B cell (primary cell): Measurements from ENCODE around the gene PLCG2. TPM values are rescaled to one million over a fixed set of nuclear protein-coding genes. Genes with fewer than 3 reads are reported as not detected.

Experiments used
- ATAC-seq: fragments of 200-7000 bp; cut with Tn5 transposase; one replicate; pipeline ENCODE4 v1.10.0; 2021; ENCODE audit warnings: low read depth, mild to moderate bottlenecking, moderate number of reproducible peaks, moderate library complexity
- CTCF ChIA-PET: fragments of 350-600 bp; sonication (Branson Sonifier 250); formaldehyde crosslinking; loops from one replicate; lab custom pipeline; 2021; ENCODE audit warnings: antibody characterized with exemption, inconsistent platforms; lab: Charles Lee
- POLR2A ChIA-PET: fragments of 350-600 bp; sonication (Branson Sonifier 250); formaldehyde crosslinking; loops from one replicate; lab custom pipeline; 2021; ENCODE audit warnings: antibody characterized with exemption; lab: Charles Lee
- DNase-seq: peaks from one replicate; pipeline ENCODE4 v3.0.0; 2013
- H2AFZ ChIP-seq: 2 replicates; pipeline ENCODE4 v1.6.1; 2012; ENCODE audit warnings: mild to moderate bottlenecking, low read depth, low read length; ENCODE audit not compliant: insufficient read depth, poor library complexity, severe bottlenecking
- H3K27ac ChIP-seq, 2 donors: 1 replicate in 1 of 2; 2 replicates in 1 of 2; pipeline ENCODE4 v1.5.1; 2012 to 2013; ENCODE audit warnings: low read length in 2 of 2, mild to moderate bottlenecking in 2 of 2, moderate library complexity in 1 of 2
- H3K27me3 ChIP-seq, 4 experiments: fragments of 200-600 bp in 1 of 4; sonication (generic) in 1 of 4; replicated peaks in 1 of 4; 1 replicate in 2 of 4; 2 replicates in 2 of 4; pipeline versions ENCODE4 v1.6.1 to v1.7.0; 2013 to 2016; ENCODE audit warnings: low read length in 3 of 4, mild to moderate bottlenecking in 2 of 4, mixed read lengths in 1 of 4, moderate library complexity in 1 of 4; ENCODE audit not compliant: insufficient read depth in 4 of 4, control insufficient read depth in 3 of 4; ENCODE audit errors: control extremely low read depth in 1 of 4
- H3K36me3 ChIP-seq, 2 experiments: replicated peaks in 1 of 2; 1 replicate in 1 of 2; 2 replicates in 1 of 2; pipeline versions ENCODE4 v1.6.1 to v1.7.1; 2013; ENCODE audit warnings: low read length in 1 of 2; ENCODE audit not compliant: insufficient read depth in 2 of 2, control insufficient read depth in 1 of 2; ENCODE audit errors: control extremely low read depth in 1 of 2, extremely low read depth in 1 of 2
- H3K4me1 ChIP-seq, 2 donors: fragments of 200-600 bp in 1 of 2; sonication (generic) in 1 of 2; 1 replicate in 1 of 2; 2 replicates in 1 of 2; pipeline versions ENCODE4 v1.5.1 to v1.6.1; 2013 to 2017; ENCODE audit warnings: low read length in 2 of 2; ENCODE audit not compliant: control insufficient read depth in 2 of 2, insufficient read depth in 2 of 2
- H3K4me2 ChIP-seq: replicated peaks from 2 replicates; pipeline ENCODE3; 2012; ENCODE audit warnings: mild to moderate bottlenecking, low read depth, low read length; ENCODE audit not compliant: poor library complexity, severe bottlenecking
- H3K4me3 ChIP-seq, 5 experiments: fragments of 200-600 bp in 1 of 5; sonication (generic) in 1 of 5; 1 replicate in 3 of 5; 2 replicates in 2 of 5; pipeline versions ENCODE4 v1.5.1 to v1.7.0; 2011 to 2016; ENCODE audit warnings: low read length in 4 of 5, mild to moderate bottlenecking in 4 of 5, low read depth in 2 of 5, control low read depth in 1 of 5, moderate library complexity in 1 of 5; ENCODE audit not compliant: insufficient read depth in 1 of 5; ENCODE audit errors: control extremely low read depth in 1 of 5, extremely low read depth in 1 of 5
- H3K79me2 ChIP-seq: fragments of 200-600 bp; sonication (generic); one replicate; pipeline ENCODE4 v1.6.0; 2016; ENCODE audit warnings: low read length; ENCODE audit not compliant: control insufficient read depth, insufficient read depth
- H3K9ac ChIP-seq: fragments of 200-600 bp; sonication (generic); 2 replicates; pipeline ENCODE4 v1.6.1; 2017; ENCODE audit warnings: mild to moderate bottlenecking, low read length, moderate library complexity
- H3K9me3 ChIP-seq, 3 donors: one replicate each; pipeline versions ENCODE4 v1.6.1 to v1.7.1; 2013; ENCODE audit warnings: low read length in 2 of 3; ENCODE audit not compliant: control insufficient read depth in 2 of 3, insufficient read depth in 1 of 3; ENCODE audit errors: control extremely low read depth in 1 of 3
- H4K20me1 ChIP-seq: 2 replicates; pipeline ENCODE4 v1.6.0; 2012; ENCODE audit warnings: mild to moderate bottlenecking, low read length; ENCODE audit not compliant: insufficient read depth, control insufficient read depth, poor library complexity, severe bottlenecking
- H3K27ac Mint-ChIP-seq: one replicate; pipeline ENCODE4 v1.8.0; 2021; ENCODE audit warnings: mixed read lengths
- H3K27me3 Mint-ChIP-seq: one replicate; pipeline ENCODE4 v1.8.0; 2021; ENCODE audit warnings: mixed read lengths
- H3K4me1 Mint-ChIP-seq: one replicate; pipeline ENCODE4 v1.8.0; 2021; ENCODE audit warnings: mixed read lengths
- H3K4me3 Mint-ChIP-seq: one replicate; pipeline ENCODE4 v1.8.0; 2021; ENCODE audit warnings: mixed read lengths
- H3K9me3 Mint-ChIP-seq: one replicate; pipeline ENCODE4 v1.8.0; 2022; ENCODE audit warnings: mixed read lengths; ENCODE audit not compliant: insufficient read depth
- CTCF ChIP-seq: fragments of 200-600 bp; IDR thresholded peaks from one replicate; pipeline ENCODE4 v1.8.0; 2022; ENCODE audit warnings: antibody characterized with exemption, mild to moderate bottlenecking
- EZH2 ChIP-seq: IDR thresholded peaks from 2 replicates; pipeline ENCODE4 v1.6.1; 2012; ENCODE audit warnings: borderline replicate concordance, low read depth, mild to moderate bottlenecking, moderate library complexity, low read length; ENCODE audit not compliant: insufficient read depth, poor library complexity, severe bottlenecking
- WGBS: methylation state at CpG from one replicate; pipeline ENCODE4 v1.1.5; 2013; ENCODE audit warnings: missing lambda C conversion rate; ENCODE audit not compliant: insufficient coverage; 5-methylcytosine and 5-hydroxymethylcytosine counted together
- intact Hi-C: fragments of 100-400 bp; cut with micrococcal nuclease; formaldehyde crosslinking; loops from one replicate; pipeline ENCODE4 v1.10.0; 2022
- polyA plus RNA-seq: library from polyadenylated mRNA; depleted of rRNA; stranded (reverse); fragments of >200 nt; gene quantifications from 2 replicates; pipeline ENCODE4 v1.2.3, GENCODE V29; 2012
- total RNA-seq, 2 donors: library from RNA; stranded (reverse); fragments of 120-200 nt in 1 of 2; gene quantifications; 1 replicate in 1 of 2; 2 replicates in 1 of 2; pipeline versions ENCODE4 v1.2.3 to v1.2.4, GENCODE V29; 2013 to 2022

The PLCG2 gene
- total and polyA plus RNA-seq, 2 donors (not counting 1 experiment from before 2014, with no cell fraction given) = 194 to 812 TPM

- Histone ChIP-seq H3K4me2 (no peak overlapping the region), H2AFZ (no peak overlapping the region), H3K4me1 (no peaks in the 10 kb centered on the region), H3K9ac (no peak overlapping the region), H4K20me1 (peaks cover 37% of the 10 kb centered on the region), H3K79me2 (peaks cover 15% of the 10 kb centered on the region), H3K9me3 (no peaks in the 10 kb centered on the region), H3K4me3 (no peak overlapping the region), H3K27ac (no peak overlapping the region), H3K36me3 (peaks cover 13 to 85% of the 10 kb centered on the region in 2 experiments), H3K27me3 (no peaks in the 10 kb centered on the region)
- Mint-ChIP-seq H3K27ac (peak overlapping the region; percentile 28), H3K9me3 (no peaks in the 10 kb centered on the region), H3K4me1 (no peaks in the 10 kb centered on the region), H3K27me3 (no peaks in the 10 kb centered on the region), H3K4me3 (no peak overlapping the region)
- no peak for ATAC-seq
- no peak for DNase-seq
- ChIA-PET POLR2A (no interaction called here), CTCF (no interaction called here)
- 94% methylated on average over 11 of the region's 16 CpGs for WGBS
- no peak for TF ChIP-seq CTCF
- no peak for TF ChIP-seq EZH2
- intact Hi-C loops = no loop called here
Observed at GRCh38 chr16:81908466-81909262, 129.6 kb downstream of the PLCG2 start.

DNA sequence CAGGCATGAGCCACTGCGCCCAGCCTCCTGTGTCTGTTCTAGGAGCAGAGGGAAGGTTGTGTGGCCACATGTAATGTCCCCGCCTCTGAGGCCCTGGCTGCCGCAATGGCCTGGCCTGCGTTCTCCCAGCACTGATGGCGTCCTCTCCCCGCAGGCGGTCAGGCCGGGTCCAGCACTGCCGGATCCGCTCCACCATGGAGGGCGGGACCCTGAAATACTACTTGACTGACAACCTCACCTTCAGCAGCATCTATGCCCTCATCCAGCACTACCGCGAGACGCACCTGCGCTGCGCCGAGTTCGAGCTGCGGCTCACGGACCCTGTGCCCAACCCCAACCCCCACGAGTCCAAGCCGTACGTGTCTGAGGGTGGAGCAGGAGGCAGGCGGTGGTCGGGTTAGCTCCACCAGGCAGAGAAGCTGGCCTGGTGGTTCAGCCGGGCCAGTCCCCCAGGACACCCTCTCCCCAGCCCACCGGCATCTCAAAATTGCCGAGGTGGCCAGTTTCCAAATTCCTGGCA is 131.3 kb downstream of the PLCG2 start:
- ChIA-PET POLR2A (no interaction called here), CTCF (interaction anchor here (1.5 kb wide), 1 partner anchor 25 kb away, joined by 5 read pairs; no protein-coding TSS in a partner anchor)
- Mint-ChIP-seq H3K4me1 (no peaks in the 10 kb centered on the region), H3K4me3 (no peak overlapping the region), H3K9me3 (no peaks in the 10 kb centered on the region), H3K27me3 (no peaks in the 10 kb centered on the region), H3K27ac (no peak overlapping the region)
- ATAC-seq (no peak), DNase-seq (no peak)
- WGBS = 94% methylated on average over 26 of the region's 28 CpGs
- H4K20me1 ChIP-seq = peaks cover 26% of the 10 kb centered on the region
- no peaks in the 10 kb centered on the region for H3K9me3 ChIP-seq
- H3K9ac ChIP-seq = no peak overlapping the region
- H2AFZ ChIP-seq = no peak overlapping the region
- no peak overlapping the region for H3K4me2 ChIP-seq
- intact Hi-C loops = no loop called here
- H3K4me1 ChIP-seq = no peaks in the 10 kb centered on the region
- H3K4me3 ChIP-seq = no peak overlapping the region
- TF ChIP-seq EZH2 (no peak), CTCF (no peak)
- H3K36me3 ChIP-seq = peaks cover 11 to 85% of the 10 kb centered on the region in 2 experiments
- peaks cover 17% of the 10 kb centered on the region for H3K79me2 ChIP-seq
- no peak overlapping the region for H3K27ac ChIP-seq
- no peaks in the 10 kb centered on the region for H3K27me3 ChIP-seq
